Body of pancreas (tissue), 4 donors: ENCODE data around the gene STIM1.

Experiments used
- CTCF ChIP-seq, 7 experiments: fragments of 450-650 bp in 4 of 7; fragments of 200-600 bp in 3 of 7; sonication (generic) in 3 of 7; IDR thresholded peaks; one replicate each; pipeline ENCODE4 v1.5.1; 2016 to 2019; ENCODE audit warnings: antibody characterized with exemption in 7 of 7
- POLR2A ChIP-seq, 3 donors: fragments of 450-650 bp; IDR thresholded peaks; one replicate each; pipeline ENCODE4 v1.6.1; 2016; ENCODE audit warnings: antibody characterized with exemption in 3 of 3, mild to moderate bottlenecking in 2 of 3

DNA sequence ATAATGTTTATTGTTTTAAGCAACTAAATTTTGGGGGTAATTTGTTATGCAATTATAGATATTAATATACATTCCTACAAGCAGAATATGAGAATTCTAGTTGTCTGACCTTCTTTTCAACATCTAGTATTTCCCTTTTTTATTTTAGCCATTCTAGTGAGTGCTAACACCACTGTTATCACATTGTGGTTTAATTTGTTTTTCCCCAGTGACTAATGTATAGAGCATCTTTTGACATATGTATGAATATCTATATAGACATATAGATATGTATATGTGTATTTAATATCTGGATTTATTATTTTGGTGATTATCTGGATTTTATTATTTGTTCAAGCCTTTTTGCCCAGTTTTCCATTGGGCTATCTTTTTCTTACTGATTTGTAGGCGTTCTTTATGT is 66.6 kb downstream of the STIM1 start:
- no peak for TF ChIP-seq CTCF (IDR thresholded peaks at IDR 0.05)
- no peak for TF ChIP-seq POLR2A (IDR thresholded peaks at IDR 0.05)
